BE2C (cell line): ENCODE results near the gene SYT13.
A peak's percentile ranks its signal among the peaks of the same experiment; 100 is the strongest.

Experiments
- DNase-seq: peaks from one replicate; pipeline ENCODE4 v3.0.0-alpha.2; 2020
- H3K27me3 ChIP-seq: fragments of 250-450 bp; sonication (Bioruptor Pico); 2 replicates; pipeline ENCODE4 v1.5.1; 2020; ENCODE audit warnings: mild to moderate bottlenecking
- H3K36me3 ChIP-seq: fragments of 250-450 bp; sonication (Bioruptor Pico); 2 replicates; pipeline ENCODE4 v1.5.1; 2020; ENCODE audit warnings: mild to moderate bottlenecking
- H3K4me1 ChIP-seq: fragments of 250-450 bp; sonication (Bioruptor Pico); 2 replicates; pipeline ENCODE4 v1.5.1; 2020
- H3K4me3 ChIP-seq: 2 replicates; pipeline ENCODE4 v1.5.1; 2011; ENCODE audit warnings: low read depth, low read length
- H3K9me3 ChIP-seq: fragments of 250-450 bp; sonication (Bioruptor Pico); 2 replicates; pipeline ENCODE4 v1.5.1; 2020
- CTCF ChIP-seq: IDR thresholded peaks from 2 replicates; pipeline ENCODE4 v1.5.1; 2012; ENCODE audit warnings: mild to moderate bottlenecking, low read depth, low read length

The SYT13 gene

GRCh38 chr11:45213717-45214116 lies 72.4 kb downstream of the SYT13 start:
- Histone ChIP-seq H3K9me3 (no peaks in the 10 kb centered on the region), H3K4me3 (no peak overlapping the region), H3K27me3 (no peaks in the 10 kb centered on the region), H3K36me3 (no peaks in the 10 kb centered on the region), H3K4me1 (no peaks in the 10 kb centered on the region)
- DNase-seq: no peak
- TF ChIP-seq CTCF: no peak

- TF ChIP-seq CTCF: no peak
- Histone ChIP-seq H3K4me1 (no peaks in the 10 kb centered on the region), H3K27me3 (no peaks in the 10 kb centered on the region), H3K36me3 (no peaks in the 10 kb centered on the region), H3K9me3 (no peaks in the 10 kb centered on the region), H3K4me3 (no peak overlapping the region)
- DNase-seq: no peak
Observed at GRCh38 chr11:45213316-45213665, 72.8 kb downstream of the SYT13 start.

GRCh38 chr11:45212566-45213315 lies 73.4 kb downstream of the SYT13 start:
- Histone ChIP-seq H3K27me3 (no peaks in the 10 kb centered on the region), H3K36me3 (no peaks in the 10 kb centered on the region), H3K9me3 (no peaks in the 10 kb centered on the region), H3K4me1 (no peaks in the 10 kb centered on the region), H3K4me3 (no peak overlapping the region)
- TF ChIP-seq CTCF: no peak
- no peak for DNase-seq

- H3K4me1 ChIP-seq: no peaks in the 10 kb centered on the region
- TF ChIP-seq CTCF: no peak
- H3K9me3 ChIP-seq: no peaks in the 10 kb centered on the region
- H3K4me3 ChIP-seq: no peak overlapping the region
- DNase-seq: no peak
- no peaks in the 10 kb centered on the region for H3K27me3 ChIP-seq
- H3K36me3 ChIP-seq: no peaks in the 10 kb centered on the region
Observed at GRCh38 chr11:45211732-45212131, 74.4 kb downstream of the SYT13 start.

- H3K27me3 ChIP-seq: no peaks in the 10 kb centered on the region
- no peak for TF ChIP-seq CTCF
- no peaks in the 10 kb centered on the region for H3K36me3 ChIP-seq
- H3K4me1 ChIP-seq: no peaks in the 10 kb centered on the region
- H3K9me3 ChIP-seq: no peaks in the 10 kb centered on the region
- DNase-seq: no peak
- H3K4me3 ChIP-seq: no peak overlapping the region
Observed at GRCh38 chr11:45210846-45211245, 75.3 kb downstream of the SYT13 start.

GRCh38 chr11:45209891-45210699 lies 76.0 kb downstream of the SYT13 start:
- peak; percentile 12 for DNase-seq
- Histone ChIP-seq H3K4me3 (no peak overlapping the region), H3K9me3 (no peaks in the 10 kb centered on the region), H3K36me3 (no peaks in the 10 kb centered on the region), H3K4me1 (no peaks in the 10 kb centered on the region), H3K27me3 (no peaks in the 10 kb centered on the region)
- TF ChIP-seq CTCF: no peak
